ENCODE data around the gene TTC23.

DNA sequence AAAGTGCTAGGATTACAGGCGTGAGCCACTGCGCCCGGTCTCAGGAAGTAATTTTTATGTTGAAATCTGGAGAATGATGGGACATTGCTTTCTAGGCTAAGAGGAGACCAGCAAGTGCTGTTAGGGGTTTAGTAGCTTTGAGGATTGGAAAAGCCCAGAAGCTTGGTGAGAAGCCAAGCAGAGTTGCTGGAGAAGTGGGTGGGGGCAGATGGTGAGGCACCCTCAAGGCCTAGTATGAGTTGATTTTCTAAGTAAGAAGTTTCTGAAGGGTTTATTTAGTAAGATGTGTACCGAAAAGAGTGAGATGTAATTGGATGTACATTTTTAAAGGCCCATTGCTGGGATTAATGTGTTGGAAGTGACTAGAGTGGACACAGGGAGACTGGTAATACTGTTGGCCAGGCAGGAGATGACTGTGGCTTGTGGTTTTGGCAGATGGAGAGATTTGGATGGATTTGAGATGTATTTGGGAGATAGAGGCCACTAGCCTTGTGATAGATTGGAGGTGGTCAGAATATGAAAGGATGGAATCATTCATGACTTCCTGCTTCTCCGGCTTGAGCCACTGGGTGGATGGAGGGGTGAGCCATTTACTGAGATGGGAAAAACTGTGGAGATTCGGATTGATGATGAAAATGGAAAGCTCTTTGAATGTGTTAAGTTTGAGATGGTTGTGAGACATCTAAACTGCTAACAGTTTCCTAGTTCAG lies 4.2 kb upstream of the TTC23 start:
- TF ChIP-seq, protein P1, sequence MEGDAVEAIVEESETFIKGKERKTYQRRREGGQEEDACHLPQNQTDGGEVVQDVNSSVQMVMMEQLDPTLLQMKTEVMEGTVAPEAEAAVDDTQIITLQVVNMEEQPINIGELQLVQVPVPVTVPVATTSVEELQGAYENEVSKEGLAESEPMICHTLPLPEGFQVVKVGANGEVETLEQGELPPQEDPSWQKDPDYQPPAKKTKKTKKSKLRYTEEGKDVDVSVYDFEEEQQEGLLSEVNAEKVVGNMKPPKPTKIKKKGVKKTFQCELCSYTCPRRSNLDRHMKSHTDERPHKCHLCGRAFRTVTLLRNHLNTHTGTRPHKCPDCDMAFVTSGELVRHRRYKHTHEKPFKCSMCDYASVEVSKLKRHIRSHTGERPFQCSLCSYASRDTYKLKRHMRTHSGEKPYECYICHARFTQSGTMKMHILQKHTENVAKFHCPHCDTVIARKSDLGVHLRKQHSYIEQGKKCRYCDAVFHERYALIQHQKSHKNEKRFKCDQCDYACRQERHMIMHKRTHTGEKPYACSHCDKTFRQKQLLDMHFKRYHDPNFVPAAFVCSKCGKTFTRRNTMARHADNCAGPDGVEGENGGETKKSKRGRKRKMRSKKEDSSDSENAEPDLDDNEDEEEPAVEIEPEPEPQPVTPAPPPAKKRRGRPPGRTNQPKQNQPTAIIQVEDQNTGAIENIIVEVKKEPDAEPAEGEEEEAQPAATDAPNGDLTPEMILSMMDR (IDR thresholded peaks at IDR 0.05; ENCODE audit: low read length): no peak
- no peak for TF ChIP-seq EZH2phosphoT487 (IDR thresholded peaks at IDR 0.05; ENCODE audit: low read length)

All from MM.1S (cell line).